Head of caudate nucleus (tissue), 42 donors: ENCODE results near the gene LYSMD3.

Source experiments
- DNase-seq, 42 donors: peaks; one replicate each; pipeline versions ENCODE4 v3.0.0 to v3.0.0-alpha.2; 2020 to 2021; ENCODE audit warnings: mixed read lengths in 7 of 42
- intact Hi-C: fragments of 100-400 bp; cut with DNase I; formaldehyde crosslinking; loops from one replicate; pipeline ENCODE4 v1.15.0; 2022

The LYSMD3 gene

GRCh38 chr5:90549729-90550275 is 20.4 kb upstream of the LYSMD3 start:
- DNase-seq, result no peak
- intact Hi-C loops, result no loop called here

- intact Hi-C loops, result no loop called here
- DNase-seq, result no peak
These were observed 19.8 kb upstream of the LYSMD3 start for GRCh38 chr5:90549223-90549622.

- DNase-seq, result peak in 18 of 42 donors; percentile 5 to 73 (median 34)
- intact Hi-C loops, result no loop called here
These were observed 18.7 kb upstream of the LYSMD3 start for GRCh38 chr5:90548069-90548593.

GRCh38 chr5:90547072-90547536 is 17.7 kb upstream of the LYSMD3 start:
- peak in 1 of 42 donors; percentile 4 for DNase-seq

GRCh38 chr5:90546216-90546837 is 16.9 kb upstream of the LYSMD3 start:
- DNase-seq, result no peak
- intact Hi-C loops, result no loop called here

More at GRCh38 chr5:90547072-90547536, 17.7 kb upstream of the LYSMD3 start:
- intact Hi-C loops, result no loop called here

- intact Hi-C loops, result no loop called here
These were observed 16.1 kb upstream of the LYSMD3 start for GRCh38 chr5:90545511-90545910.

GRCh38 chr5:90542827-90543519 is 13.6 kb upstream of the LYSMD3 start:
- DNase-seq, result no peak
- intact Hi-C loops, result no loop called here

More at GRCh38 chr5:90545511-90545910, 16.1 kb upstream of the LYSMD3 start:
- DNase-seq, result no peak

- DNase-seq, result no peak
- intact Hi-C loops, result no loop called here
These were observed 5.5 kb upstream of the LYSMD3 start for GRCh38 chr5:90534922-90535321.

- intact Hi-C loops, result no loop called here
These were observed 4.4 kb upstream of the LYSMD3 start for GRCh38 chr5:90533794-90534193.

GRCh38 chr5:90530736-90531487 is 1.5 kb upstream of the LYSMD3 start:
- peak in 12 of 42 donors; percentile 6 to 67 (median 28) for DNase-seq
- intact Hi-C loops, result no loop called here

More at GRCh38 chr5:90533794-90534193, 4.4 kb upstream of the LYSMD3 start:
- DNase-seq, result no peak

- intact Hi-C loops, result loop anchor here (2.0 to 10.0 kb wide), 2 partner anchors 55 to 95 kb away; partner anchors contain the start of genes MBLAC2 and POLR3G
- peak; percentile 51 to 92 (median 77) for DNase-seq
These were observed 724 bp upstream of the LYSMD3 start for GRCh38 chr5:90529939-90530677.

GRCh38 chr5:90528601-90529193 is 687 bp downstream of the LYSMD3 start:
- intact Hi-C loops, result loop anchor here (2.0 to 10.0 kb wide), 2 partner anchors 54 to 94 kb away; partner anchors contain the start of genes MBLAC2 and POLR3G
- peak in 10 of 42 donors; percentile 3 to 37 (median 18) for DNase-seq

- intact Hi-C loops, result no loop called here
- no peak for DNase-seq
These were observed 10.3 kb downstream of the LYSMD3 start for GRCh38 chr5:90519081-90519480.

- intact Hi-C loops, result no loop called here
These were observed 10.7 kb downstream of the LYSMD3 start for GRCh38 chr5:90518661-90519060.

GRCh38 chr5:90514520-90514919 is 14.9 kb downstream of the LYSMD3 start:
- intact Hi-C loops, result no loop called here
- no peak for DNase-seq

More at GRCh38 chr5:90518661-90519060, 10.7 kb downstream of the LYSMD3 start:
- DNase-seq, result no peak

- intact Hi-C loops, result no loop called here
These were observed 18.9 kb downstream of the LYSMD3 start for GRCh38 chr5:90510438-90510837.

GRCh38 chr5:90506221-90506620 is 23.2 kb downstream of the LYSMD3 start:
- intact Hi-C loops, result no loop called here
- DNase-seq, result no peak

More at GRCh38 chr5:90510438-90510837, 18.9 kb downstream of the LYSMD3 start:
- no peak for DNase-seq

GRCh38 chr5:90504743-90505142 is 24.6 kb downstream of the LYSMD3 start:
- no peak for DNase-seq
- intact Hi-C loops, result no loop called here
